LoVo (cell line): Measurements from ENCODE around the gene TSSC4.

Source experiments
- DNase-seq: peaks from one replicate; pipeline ENCODE4 v3.0.0-alpha.2; 2016; ENCODE audit warnings: low spot score

The TSSC4 gene

DNA sequence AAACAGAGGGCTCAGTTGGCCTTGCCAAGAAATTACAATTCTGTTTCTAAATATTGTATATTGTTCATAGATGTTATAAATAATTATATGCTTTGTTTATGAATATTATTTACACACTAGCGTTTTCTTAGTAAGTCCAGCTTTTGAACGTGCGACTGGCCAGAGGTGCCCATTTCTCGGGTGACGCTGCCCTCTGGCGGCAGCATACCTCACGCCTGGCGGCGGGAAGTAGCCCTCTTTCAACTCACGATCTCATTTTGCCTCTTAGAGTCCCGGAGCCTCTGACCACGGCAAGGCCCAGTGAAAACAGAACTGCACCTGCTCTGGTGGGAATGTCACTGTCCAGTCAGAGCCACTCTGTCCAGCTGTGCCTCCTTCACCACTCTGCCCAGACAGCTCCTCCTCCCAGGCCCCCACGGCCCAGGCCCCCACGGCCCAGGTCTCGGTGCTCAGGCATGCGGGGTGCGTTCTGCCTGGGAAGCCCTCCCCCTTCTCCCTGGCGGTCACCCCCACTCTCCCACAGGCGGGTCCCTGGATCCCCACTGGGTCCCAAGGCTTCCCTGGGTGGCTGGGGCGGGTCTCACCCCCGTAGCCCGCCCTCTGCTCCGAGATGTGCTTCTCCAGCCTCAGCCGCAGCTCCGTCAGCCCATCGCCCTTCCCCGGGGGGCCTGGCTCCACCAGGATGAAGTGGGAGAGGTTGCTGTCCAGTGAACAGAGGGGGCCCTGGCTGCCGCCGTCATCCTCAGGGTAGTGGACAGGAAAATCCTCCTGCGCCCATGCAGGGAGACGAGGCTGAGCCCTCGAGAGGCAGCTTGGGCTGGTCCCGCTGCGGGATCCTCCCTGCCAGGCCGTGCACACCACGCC lies 19.3 kb downstream of the TSSC4 start:
- DNase-seq: peak; percentile 80

DNA sequence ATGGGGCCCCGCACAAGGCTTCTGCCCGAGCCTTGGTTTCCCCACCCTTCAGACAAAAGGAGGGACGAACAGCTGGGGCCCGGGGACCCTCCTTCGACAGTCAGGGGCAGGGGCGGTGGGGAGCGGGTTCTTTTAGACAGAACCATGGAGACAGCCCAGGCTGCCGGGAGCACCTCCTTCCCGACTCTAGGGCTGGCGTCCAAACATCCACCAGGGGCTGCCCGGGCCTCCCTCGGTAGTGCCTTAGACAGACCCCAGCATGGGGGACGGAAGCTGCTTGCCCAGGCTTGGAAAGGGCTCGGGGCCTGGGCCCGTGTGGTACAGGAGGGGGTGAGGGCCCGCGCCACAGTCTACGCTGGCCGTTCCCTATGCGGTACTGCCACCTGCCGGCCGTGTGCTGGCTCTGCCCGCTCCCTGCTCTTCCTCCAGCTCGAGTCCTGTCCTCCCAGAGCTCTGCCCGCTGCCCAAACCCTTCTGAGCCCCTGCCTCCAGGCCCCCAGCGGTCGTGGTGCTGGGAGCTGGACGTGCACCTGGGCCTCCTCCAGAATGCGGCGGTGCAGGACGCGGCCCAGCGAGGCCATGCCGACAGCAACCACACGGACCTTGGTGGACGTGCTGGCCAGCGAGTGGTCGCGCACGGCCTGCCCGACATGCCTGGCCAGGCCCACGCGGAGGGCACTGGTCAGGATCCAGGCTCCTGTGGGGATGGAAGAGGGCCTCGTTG lies 20.1 kb downstream of the TSSC4 start:
- peak; percentile 82 for DNase-seq

DNA sequence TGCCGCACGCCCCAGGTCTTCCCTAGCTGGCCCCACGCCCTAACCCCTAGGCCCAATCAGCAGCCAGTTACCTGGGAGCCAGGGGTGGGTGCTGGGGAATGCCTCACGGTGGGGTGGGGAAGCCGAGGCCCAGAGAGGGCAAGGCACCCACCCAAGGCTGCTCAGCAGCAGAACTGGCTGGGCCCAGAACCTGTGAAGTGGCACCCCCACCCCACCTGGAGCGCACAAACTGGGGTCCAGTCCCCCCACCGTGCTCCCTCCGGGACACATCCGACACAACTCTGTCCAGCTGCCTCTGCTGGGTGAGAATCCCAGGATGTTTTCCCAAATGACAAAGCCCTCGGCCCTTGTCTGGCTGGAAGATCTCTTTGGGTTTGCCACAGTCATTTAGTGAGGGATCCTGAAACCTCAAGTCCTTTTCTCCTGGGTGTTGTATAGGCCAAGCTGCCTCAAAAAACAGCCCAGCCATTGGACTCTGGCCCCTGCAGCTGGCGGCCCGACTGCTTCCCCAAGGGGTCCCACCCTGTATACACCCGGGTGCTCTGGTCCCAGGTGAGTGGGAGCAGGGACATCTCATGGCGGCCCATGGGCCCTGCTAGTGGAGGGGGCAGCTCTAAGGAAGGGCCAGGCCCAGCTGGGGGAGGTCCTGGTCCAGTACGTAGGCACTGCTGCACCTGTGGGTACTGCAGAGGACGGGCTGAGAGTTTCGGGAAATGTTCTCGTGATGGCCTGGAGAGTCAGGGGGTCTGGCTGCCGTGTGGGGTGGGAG lies 20.9 kb downstream of the TSSC4 start:
- no peak for DNase-seq

DNA sequence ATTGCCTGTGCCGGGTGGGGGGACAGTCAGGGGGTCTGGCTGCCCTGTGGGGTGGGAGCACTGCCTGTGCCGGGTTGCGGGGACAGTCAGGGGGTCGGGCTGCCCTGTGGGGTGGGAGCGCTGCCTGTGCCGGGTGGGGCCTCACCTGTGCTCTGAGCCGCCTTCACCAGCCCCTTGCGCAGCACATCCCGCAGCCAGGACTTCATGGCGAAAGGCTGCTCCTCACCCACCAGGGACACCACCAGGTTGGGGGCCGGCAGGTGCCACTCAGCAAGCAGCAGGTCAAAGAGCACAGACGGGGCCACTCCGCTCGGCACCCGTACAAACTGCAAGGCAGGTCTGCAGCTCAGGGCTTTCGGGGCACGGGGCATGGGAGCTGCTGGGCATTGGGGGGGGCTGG lies 21.4 kb downstream of the TSSC4 start:
- DNase-seq: no peak

DNA sequence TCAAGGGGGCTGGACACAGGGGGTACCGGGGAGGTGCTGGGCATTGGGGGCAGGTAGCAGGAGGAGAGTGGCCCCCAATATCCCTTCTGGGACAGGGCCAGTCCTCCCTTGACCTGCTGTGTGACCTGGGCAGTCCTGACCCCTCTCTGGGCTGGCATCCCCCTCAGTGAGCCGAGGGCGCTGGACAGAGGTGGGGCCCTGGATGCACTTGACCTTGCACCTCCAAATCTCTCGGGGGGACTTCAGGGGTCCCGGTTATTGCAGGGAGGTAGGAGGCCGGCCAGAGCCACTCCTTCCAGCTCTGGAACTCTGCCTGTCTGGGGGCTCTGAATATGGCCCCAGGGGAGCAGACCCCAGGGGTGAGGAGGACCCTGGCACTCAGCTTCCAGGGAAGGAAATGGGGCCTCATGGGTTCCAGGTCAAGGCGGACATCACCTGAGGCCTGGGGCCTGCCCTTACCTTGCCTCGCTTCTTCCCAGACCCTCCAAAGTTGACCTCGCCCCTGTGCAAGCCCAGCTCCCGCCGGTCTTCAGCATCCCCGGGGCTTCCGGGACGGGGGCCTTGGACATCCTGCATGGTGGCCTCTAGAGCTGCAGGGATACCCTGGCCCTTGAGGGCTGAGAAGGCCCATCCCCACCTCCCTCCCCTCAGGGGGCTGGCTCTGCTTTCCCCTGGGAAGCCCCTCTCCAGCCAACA lies 22.1 kb downstream of the TSSC4 start:
- no peak for DNase-seq

DNA sequence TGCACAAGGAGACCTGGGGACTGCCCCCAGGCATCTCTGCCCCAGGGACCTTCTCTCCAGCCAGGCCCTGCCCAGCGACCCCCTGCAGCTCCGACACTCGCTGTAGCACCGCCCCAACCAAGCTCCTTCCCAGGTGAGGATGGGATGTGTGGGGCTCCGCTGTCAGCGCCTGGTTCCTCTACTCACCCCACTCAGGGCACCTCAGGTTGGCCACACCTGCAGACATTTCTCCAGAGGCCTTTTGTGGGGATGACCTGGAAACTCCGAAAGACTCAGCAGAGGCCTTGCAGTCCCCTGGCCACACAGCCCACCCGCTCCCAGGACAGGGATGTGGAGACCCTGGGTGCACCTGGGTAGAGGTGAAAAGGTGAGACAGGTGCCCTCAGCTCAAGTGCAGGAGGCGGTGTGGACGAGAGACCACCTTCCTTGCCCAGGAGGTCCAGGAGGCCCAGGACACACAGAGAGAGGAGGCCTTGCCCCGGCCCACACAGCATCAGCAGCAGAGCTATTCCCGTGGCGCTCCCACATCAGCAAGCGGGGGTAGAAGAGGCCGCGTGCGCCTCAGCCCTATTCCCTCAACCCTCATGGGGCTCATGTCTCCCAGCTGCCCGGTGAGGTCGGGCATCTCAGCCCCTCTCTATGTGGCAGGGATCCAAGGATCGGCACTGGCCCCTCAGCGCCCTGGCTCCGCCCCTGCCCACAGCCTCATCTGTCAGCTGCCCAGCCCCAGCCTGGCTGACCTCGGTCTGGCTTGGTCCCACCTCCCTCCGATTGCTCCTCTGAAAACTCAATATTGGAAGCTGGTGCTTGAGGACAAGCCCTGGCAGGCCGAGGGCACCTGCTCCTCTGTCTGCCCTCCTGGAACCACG lies 22.8 kb downstream of the TSSC4 start:
- no peak for DNase-seq

DNA sequence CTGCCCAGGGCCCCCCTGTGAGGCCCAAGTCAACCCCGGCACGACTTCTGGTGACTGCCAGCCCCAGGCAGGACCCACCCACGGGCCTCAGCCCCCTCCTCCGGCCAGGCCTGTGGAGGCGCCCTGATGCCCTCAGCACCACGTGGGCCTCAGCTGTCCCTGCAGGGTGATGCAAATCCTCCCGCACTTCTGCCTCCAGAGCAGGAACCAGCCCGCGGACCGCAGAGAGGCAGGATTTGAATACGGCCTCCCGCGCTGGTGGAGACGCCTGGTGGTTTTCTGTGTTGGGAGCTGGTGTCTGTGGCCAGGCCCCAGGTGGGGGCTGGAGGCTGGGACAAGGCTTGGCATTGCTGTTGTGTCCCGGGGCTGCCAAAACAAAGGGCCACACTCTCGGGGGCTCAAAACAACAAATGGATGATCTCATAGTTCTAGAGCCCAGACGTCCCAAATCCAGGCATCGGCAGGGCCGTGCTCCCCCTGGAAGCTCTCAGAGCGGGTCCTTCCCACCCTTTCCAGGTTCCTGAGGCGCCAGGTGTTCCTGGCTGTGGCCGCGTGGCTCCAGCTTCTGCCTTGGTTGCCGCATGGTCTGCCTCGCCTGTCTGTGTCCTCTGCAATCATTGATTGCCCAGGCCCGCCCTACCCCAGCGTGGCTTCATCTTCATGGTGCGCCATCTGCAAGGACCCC lies 24.4 kb downstream of the TSSC4 start:
- no peak for DNase-seq

DNA sequence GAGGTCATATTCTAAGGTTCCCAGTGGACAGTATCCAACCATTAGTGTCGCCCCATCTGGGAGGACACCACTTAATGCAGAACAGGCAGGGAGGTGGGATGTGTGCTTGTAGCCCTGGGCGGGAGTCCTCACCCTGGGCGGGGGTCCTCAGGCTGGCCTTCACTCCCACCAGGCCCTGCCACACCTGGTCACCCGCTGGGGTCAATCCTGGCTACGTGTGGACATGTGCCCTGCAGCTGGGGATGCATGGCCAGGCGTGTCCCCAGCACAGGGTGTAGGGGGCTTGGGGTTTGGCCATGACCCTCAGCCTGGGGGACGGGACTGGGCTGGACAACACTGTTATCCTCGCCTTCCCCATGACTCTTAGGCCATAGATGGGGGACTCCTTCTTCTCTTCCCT lies 25.0 kb downstream of the TSSC4 start:
- no peak for DNase-seq

DNA sequence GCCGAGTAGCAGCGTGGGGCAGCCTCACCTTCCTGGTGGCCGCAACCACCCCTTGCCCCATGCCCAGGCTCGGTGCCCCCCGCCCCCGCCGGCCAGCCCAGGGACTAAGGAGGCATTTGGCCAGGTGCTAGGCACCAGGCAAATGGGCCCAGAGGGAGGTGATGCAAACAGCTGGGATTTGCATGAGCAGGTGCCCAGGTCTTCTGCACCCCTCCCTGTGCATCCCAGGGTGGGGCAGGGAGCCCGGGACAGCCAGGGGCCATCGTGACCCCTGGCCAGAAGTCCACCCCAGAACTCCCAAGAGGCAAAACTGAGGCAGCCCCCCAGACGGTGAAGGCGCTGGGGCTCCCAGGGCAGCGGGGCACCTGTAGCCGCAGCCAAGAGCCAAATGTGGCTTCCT lies 25.7 kb downstream of the TSSC4 start:
- no peak for DNase-seq

DNA sequence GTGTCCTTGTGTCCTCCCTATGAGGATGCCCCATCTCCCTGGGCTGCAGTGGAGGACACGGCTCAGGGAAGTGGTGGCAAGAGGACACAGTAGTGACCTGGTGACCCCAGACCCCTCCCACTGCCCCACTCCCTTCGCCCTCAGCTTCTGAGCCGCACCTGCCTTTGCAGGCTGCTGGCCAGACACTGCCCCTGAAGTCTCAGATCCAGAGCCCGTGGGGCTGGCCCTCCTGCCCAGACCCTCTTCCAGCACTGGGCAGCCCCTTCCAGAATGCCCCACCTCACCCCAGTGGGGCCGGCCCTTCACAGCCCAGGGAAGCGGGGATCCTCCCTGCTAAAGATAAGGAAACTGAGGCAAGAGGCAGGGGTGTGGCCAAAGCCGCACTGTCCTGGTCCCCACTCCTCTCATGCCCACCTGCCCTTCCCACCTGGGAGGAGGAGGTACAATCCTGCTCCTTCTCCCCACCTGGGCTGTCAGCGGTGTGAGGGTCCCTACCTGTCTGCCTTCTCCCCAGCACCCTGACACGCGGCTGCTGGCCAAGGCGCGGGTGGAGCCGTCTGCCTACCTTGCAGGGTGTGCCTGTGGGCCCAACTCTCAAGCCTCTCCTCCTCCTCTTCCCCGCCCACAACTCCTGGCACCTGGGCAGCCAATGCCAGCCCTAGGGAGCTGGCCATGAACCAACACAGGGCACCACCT lies 26.4 kb downstream of the TSSC4 start:
- no peak for DNase-seq

DNA sequence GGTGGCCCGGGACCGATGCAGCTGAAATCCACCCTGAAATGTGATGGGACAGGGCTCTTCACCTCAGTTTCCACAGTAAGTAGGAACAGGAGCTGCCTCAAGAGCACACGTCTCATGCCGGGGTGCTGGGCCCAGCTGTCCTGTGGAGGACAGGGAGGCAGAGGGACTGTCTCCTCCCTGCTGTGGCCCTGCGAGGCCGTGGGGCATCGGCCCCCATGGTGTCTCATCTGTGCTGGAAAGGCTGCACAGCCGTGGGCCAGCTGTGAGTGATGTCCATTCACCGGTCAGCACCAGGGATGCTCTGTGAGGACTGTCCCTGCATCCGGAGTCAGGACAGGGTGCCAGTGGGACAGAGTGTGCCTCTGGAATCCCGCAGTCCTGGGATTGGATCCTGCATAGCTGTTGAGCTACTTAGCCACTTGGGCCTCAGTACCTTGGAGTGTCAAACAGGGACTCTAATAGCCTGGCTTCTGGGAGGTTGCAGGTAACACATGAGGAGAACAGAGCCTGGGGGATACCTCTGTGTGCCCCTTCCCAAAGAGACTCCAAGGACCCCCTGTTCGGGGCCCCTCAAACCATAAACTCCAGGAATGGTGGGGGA lies 27.3 kb downstream of the TSSC4 start:
- DNase-seq: no peak

DNA sequence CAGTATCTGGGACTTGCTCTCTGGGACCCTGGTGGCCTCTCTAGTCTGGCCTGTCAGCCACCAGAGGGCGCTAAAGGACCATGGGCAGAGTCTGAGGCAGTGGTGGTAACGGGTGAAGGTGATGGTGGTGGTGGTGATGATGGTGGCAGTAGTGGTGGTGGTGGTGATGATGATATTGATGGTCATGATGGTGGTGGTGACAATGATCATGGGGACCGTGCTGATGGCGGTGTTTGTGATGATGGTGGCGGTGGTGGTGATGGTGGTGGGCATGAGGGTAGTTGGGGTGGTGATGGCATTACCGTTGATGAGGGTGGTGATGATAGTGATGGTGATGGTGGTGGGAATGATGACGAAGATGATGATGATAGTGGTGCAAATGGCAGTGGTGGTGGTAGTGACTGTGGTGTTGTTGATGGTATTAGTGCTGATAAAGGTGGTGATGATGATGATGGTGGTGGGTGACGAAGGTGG lies 27.8 kb downstream of the TSSC4 start:
- DNase-seq: peak; percentile 65

DNA sequence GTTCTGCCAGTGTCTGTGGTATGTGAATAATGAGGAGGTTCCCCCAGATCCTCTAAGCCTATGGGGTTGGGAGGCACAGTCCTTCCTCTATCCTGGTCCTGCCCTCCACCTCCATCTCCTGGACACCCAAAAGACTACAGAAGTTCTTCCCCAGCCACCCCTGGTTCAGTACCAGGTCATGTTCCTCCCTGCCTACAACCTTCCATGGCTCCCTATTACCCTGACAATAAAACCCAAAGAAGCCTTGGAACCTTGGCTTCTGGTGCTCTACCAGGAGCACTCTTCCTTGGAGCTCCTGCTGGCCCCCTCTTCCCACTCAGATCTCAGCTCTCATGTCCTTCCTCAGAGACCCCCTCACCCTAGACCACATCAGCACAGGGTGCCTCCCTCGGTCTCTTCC lies 30.8 kb downstream of the TSSC4 start:
- no peak for DNase-seq

DNA sequence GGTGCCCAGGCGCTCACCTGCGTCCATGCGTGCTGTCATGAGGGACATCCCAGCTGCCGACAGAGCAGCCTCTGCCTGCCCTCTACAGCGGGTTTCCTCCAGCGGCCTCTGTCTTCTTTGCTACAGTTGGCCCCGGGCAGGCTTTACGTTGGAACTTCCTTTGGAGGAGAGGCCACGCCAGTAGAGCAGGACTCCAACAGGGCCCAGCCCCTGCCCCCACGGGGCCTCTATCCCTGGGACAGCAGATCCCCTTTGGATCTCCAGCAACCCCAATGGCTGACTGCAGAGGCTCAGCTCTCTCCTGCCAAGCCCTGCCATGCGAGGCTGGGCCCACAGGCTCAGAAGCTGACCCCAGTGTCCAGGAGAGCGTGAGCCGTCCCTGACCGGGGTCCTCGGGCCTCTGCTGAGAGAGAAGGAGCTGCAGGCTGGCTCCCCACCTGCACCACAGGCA lies 31.6 kb downstream of the TSSC4 start:
- no peak for DNase-seq

DNA sequence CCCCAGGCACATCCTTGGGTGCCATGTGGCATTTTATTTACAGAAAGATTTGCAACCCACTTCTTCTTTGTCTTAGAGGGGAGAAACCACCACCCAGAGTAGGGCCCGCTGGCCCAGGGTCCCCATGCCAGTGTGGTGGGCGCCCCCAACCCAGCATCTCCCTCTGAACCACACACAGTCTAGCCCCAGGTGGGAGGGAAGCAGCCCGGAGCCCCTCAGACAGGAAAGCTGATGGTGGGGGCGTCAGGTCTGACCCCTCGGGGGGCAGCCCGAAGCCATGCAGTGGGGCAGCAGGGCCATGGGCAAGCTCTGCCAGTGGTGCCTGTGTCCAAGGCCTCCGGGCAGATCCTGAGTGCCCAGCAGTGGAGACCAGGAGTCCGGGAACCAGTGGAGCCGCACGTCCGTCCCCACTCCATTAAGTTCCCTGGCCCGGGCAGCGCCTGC lies 32.1 kb downstream of the TSSC4 start:
- no peak for DNase-seq

DNA sequence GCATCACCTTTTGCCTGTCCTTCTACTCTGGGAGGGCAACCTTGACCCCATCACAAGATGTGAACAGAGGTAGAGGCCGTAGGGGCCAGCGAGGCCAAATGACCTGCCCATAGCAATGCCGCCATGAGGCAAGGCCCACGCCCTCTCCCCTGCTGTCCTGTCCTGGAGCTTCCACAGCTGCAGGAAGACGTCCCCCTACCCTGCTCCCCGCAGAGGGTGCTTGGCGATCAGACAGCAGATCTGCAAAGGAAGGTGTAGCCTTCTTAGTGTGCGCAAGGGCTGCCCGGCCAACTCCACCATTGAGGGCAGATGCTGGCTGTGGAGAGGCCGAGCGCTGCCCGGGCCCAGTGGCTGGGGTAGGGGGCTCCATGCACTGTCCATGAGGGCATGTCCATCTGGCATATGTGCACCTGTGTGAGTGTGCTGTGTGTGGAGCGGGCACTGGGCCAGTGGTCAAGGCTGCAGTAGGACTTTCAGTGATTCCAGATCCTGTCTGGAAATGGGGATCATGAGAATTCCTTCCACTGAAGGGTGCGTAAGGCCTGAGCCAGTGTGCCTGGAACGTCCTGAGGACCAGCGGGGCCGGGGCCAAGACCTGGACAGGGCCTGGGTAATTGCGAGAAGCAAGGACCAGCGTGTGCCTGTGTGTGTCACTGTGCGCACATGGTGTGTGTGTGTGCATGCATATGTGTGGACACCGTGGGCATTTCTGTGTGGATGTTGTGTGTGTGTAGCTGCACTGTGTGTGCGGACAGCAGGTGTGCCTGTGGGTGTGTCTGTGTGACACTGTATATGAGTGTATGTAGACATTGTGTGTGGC lies 32.8 kb downstream of the TSSC4 start:
- no peak for DNase-seq

DNA sequence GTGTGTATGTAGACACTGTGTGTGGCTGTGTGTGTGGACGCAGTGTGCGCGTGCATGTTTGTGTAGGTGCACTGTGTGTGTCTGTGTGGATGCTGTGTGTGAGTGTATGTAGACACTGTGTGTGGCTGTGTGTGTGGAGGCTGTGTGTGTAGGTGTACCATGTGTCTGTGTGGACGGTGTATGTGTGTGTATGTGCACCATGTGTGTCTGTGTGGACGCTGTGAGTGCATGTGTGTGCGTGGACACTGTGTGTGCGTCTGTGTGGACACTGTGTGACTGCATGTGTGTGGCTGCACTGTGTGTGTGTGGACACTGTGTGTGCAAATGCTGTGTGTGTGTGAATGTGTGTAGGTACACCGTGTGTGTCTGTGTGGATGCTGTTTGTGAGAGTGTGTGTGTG lies 33.5 kb downstream of the TSSC4 start:
- DNase-seq: no peak

DNA sequence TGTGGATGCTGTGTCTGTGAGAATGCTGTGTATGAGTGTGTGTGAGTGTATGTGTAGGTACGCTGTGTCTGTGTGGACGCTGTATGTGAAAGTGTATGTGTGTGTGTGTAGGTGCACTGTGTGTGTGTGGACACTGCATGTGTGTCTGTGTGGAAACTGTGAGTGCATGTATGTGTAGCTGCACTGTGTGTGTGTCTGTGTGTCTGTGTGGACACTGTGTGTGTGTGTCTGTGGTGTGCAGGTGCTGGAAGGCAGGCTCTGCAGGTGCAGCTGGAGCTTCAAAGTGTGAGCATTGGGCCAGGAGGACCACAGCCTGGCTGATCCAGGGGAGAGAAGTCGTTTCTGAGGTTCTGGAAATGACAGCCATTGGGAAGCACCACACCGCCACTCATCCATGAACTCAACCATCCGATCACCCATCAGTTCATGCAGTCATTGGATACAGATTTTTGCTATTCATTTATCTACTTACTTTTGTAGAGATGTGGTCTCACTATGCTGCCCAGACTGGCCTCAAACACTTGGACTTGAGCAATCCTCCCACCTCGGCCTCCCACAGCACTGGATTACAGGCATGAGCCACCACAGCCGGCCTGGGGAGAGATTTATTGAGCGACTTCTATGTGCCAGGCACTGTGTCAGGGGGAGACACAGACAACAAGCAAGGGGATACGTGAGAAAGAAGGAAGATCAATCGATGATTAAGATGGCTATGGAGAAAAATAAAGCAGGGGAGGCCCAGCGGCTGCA lies 34.1 kb downstream of the TSSC4 start:
- no peak for DNase-seq
